ENCODE data around the gene ASIC4.

- TF ChIP-seq RFX5 (IDR thresholded peaks at IDR 0.05; ENCODE audit: low read depth, low read length) = no peak
- no peak for TF ChIP-seq POLR2AphosphoS5 (IDR thresholded peaks at IDR 0.05; ENCODE audit: low read depth, low read length)
- TF ChIP-seq ZNF883 (CRISPR knock-in tag; IDR thresholded peaks at IDR 0.05; ENCODE audit: not compliant biosample characterization) = no peak
- TF ChIP-seq ZMAT3 (CRISPR knock-in tag; conservative IDR thresholded peaks at IDR 0.05) = no peak
- TF ChIP-seq RAD51 (IDR thresholded peaks at IDR 0.05; ENCODE audit: borderline replicate concordance) = no peak
- TF ChIP-seq JUNB (CRISPR knock-in tag; IDR thresholded peaks at IDR 0.05; ENCODE audit: borderline replicate concordance) = no peak
- no peak for TF ChIP-seq RXRB (CRISPR knock-in tag; IDR thresholded peaks at IDR 0.05; ENCODE audit: borderline replicate concordance)
- no peak for TF ChIP-seq TCF7 (IDR thresholded peaks at IDR 0.05; ENCODE audit: low read depth)
- TF ChIP-seq POLR2A (IDR thresholded peaks at IDR 0.05; ENCODE audit: insufficient read depth in 1 of 2, low read depth in 2 of 2, low read length in 2 of 2) = no peak
- no peak for TF ChIP-seq BHLHE40 (IDR thresholded peaks at IDR 0.05; ENCODE audit: low read length)
- TF ChIP-seq CREM (IDR thresholded peaks at IDR 0.05) = no peak
- TF ChIP-seq CREM (CRISPR knock-in tag; IDR thresholded peaks at IDR 0.05) = no peak
- no peak for TF ChIP-seq EP300 (IDR thresholded peaks at IDR 0.05; ENCODE audit: low read depth in 2 of 2, low read length in 2 of 2)
- TF ChIP-seq EP300 (CRISPR knock-in tag; IDR thresholded peaks at IDR 0.05; ENCODE audit: borderline replicate concordance) = no peak
- TF ChIP-seq MAX (IDR thresholded peaks at IDR 0.05) = no peak
- no peak for TF ChIP-seq BCLAF1 (IDR thresholded peaks at IDR 0.05)
Measured at GRCh38 chr2:219539926-219540678, 25.8 kb downstream of the ASIC4 start.

Measured in HepG2 (cell line).